ENCODE results near the gene RD3L.

RD3L gene

GRCh38 chr14:103941973-103942736 lies at the start of gene RD3L:
Gene RD3L (minus strand): TSS chr14:103942529. CDS start chr14:103941695, 834 bp downstream.
- no peak for DNase-seq

GRCh38 chr14:103989964-103990363 lies 47.6 kb upstream of the RD3L start:
- no peak for DNase-seq

DNA sequence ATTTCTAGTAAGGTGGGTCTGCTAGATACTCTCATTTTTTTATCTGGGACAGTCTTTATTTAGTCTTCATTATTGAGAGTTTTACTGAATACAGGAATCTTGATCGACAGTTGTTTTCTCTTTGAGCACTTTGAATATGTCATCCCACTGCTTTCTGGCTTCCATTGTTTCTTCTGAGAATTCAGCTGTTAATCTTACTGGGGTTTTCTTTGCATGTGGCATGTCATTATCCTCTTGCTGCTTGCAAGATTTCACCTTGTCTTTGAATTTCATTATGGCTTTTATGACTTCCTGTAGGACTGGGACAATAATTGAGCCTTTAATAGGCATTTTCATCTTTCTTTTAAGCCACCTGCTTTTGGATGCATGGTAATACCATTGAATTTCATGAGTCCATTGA lies 46.7 kb upstream of the RD3L start:
- no peak for DNase-seq

GRCh38 chr14:103984196-103984595 lies 41.9 kb upstream of the RD3L start:
- DNase-seq: no peak

- DNase-seq: peak in 2 of 3 donors; percentile 10 to 12
Measured at GRCh38 chr14:103980623-103981238, 38.4 kb upstream of the RD3L start.

DNA sequence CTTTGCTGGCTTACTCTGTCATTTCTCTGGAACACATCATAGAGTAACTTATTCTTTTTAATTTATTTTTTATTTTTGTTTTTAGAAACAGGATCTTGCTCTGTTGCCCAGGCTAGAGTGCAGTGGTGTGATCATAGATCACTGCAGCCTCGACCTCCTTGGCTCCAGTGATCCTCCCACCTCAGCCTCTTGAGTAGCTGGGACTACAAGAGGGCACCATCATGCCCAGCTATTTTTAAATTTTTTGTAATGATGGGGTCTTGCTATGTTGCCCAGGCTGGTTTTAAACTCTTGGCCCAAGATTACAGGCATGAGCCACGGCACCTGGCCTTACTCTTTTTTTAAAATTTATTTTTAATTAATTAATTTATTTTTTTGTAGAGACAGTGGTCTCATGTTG lies 32.2 kb upstream of the RD3L start:
- DNase-seq: no peak

GRCh38 chr14:103973354-103973753 lies 31.0 kb upstream of the RD3L start:
- no peak for DNase-seq

- no peak for DNase-seq
Measured at GRCh38 chr14:103969961-103970360, 27.6 kb upstream of the RD3L start.

DNA sequence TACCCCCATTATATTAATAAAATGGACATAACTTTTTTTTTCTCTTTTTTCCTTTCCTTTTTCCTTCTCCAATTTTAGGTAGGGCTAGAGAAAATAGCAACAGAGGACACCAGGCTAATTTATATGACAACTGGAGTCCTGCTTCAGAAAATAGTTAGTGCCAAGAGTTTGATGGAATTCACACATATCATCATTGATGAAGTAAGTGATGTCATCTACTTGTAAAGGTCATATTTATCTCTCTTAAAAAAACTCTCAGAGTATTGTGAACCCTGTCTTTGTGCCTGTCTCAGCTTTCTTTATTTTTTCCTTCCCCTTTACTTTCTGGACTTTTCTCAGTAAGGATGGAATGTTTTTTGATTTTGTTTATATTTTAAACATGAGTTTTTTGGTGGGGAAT lies 24.3 kb upstream of the RD3L start:
- DNase-seq: no peak

GRCh38 chr14:103961928-103962578 lies 19.7 kb upstream of the RD3L start:
- DNase-seq: no peak

DNA sequence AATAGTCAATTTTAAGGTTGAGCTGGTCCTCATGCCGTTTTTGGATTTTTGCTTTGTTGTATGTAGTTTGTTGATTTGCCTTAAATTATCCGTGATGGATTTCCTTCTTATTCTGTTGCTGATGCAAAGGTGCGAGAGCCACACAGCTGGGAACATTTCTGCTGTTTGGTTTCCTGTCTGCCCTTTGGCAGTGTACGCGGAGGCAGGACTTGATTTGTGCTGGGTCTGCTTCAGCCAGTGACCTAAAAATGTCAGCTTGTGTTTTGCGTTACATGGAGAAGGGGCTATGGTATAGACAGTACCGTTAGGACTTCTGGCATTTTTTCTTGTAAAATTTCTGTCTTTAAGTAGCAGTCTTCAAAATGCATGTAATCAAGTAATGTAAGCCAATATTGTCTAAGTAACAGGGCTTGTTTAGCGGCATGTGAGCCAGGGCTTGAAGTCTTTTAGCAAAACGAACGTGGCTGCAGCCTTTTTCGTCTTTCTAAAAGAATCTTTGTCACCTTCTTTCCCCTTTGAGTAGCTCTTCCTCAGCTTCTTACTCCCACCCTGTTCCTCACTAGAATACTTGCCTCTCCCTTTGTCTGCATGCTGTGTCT lies 18.2 kb upstream of the RD3L start:
- no peak for DNase-seq

- DNase-seq: peak in 2 of 3 donors; percentile 35 to 43
Measured at GRCh38 chr14:103949131-103949790, 6.9 kb upstream of the RD3L start.

- DNase-seq: no peak
Measured at GRCh38 chr14:103948442-103948841, 6.1 kb upstream of the RD3L start.

- no peak for DNase-seq
Measured at GRCh38 chr14:103946975-103947374, 4.6 kb upstream of the RD3L start.

GRCh38 chr14:103943673-103944072 lies 1.3 kb upstream of the RD3L start:
- no peak for DNase-seq

GRCh38 chr14:103941462-103941861 lies 867 bp downstream of the RD3L start:
- DNase-seq: peak in 1 of 3 donors; percentile 8

GRCh38 chr14:103935102-103935501 lies 7.2 kb downstream of the RD3L start:
- DNase-seq: no peak

GRCh38 chr14:103932791-103933490 lies 9.4 kb downstream of the RD3L start:
- peak; percentile 31 to 40 (median 37) for DNase-seq

- DNase-seq: peak; percentile 38 to 73 (median 63)
Measured at GRCh38 chr14:103931422-103931821, 10.9 kb downstream of the RD3L start.

DNA sequence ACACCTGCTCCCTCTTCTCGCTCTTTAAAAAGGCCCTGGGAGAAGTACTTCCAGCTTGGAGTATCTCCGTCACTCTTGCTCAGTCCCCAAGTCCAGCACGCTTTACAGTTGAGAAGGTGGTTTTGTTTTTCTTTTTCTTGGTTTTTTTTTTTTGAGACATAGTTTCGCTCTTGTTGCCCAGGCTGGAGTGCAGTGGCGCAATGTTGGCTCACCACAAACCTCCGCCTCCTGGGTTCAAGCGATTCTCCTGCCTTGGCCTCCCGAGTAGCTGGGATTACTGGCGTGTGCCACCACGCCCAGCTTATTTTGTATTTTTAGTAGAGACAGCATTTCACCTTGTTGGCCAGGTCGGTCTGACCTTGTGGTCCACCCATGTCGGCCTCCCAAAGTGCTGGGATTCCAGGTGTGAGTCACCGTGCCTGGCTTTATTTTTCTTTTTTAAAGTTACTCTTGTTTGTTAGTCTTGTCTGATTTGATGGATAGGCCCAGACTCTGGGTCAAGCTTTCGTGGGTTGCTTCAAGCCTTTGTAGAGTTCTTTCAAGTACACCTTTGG lies 12.2 kb downstream of the RD3L start:
- peak in 1 of 3 donors; percentile 34 for DNase-seq

- DNase-seq: peak in 2 of 3 donors; percentile 31 to 45
Measured at GRCh38 chr14:103928011-103928890, 14.1 kb downstream of the RD3L start, which contains the start of gene TDRD9. Gene TDRD9 (plus strand): TSS chr14:103928456. CDS start chr14:103928510, 54 bp downstream.
